MG63 (cell line): ENCODE data around the gene GLB1L. TPM values are rescaled to one million over a fixed set of nuclear protein-coding genes. Genes with fewer than 3 reads are reported as not detected.
"Not testable (repeated sequence)": the region's sequence is repeated elsewhere in the genome, so short reads cannot be mapped to it uniquely, and the experiment has no call there.

Experiments
- DNase-seq: peaks from one replicate; pipeline ENCODE4 v3.0.0-alpha.2; 2020
- H3K27me3 ChIP-seq: fragments of 250-450 bp; sonication (Bioruptor Pico); 2 replicates; pipeline ENCODE4 v1.5.1; 2020; ENCODE audit warnings: mild to moderate bottlenecking, moderate library complexity
- H3K36me3 ChIP-seq: fragments of 250-450 bp; sonication (Bioruptor Pico); 2 replicates; pipeline ENCODE4 v1.5.1; 2020; ENCODE audit warnings: mild to moderate bottlenecking, moderate library complexity
- H3K4me3 ChIP-seq: fragments of 250-450 bp; sonication (Bioruptor Pico); 2 replicates; pipeline ENCODE4 v1.5.1; 2020; ENCODE audit warnings: mild to moderate bottlenecking, moderate library complexity
- H3K9me3 ChIP-seq: fragments of 250-450 bp; sonication (Bioruptor Pico); 2 replicates; pipeline ENCODE4 v1.5.1; 2020; ENCODE audit warnings: mild to moderate bottlenecking, moderate library complexity
- total RNA-seq: library from RNA; depleted of rRNA; stranded (reverse); fragments of >200 nt; shearing (Covaris generic); gene quantifications from 2 replicates; pipeline ENCODE4 v1.2.3, GENCODE V29; 2014; ENCODE audit warnings: low replicate concordance; rRNA removed

The GLB1L gene
- total RNA-seq, result 2.3 and 13.0 TPM in 2 replicates

GRCh38 chr2:219245148-219245898, at the start of gene GLB1L, which contains the start of gene STK16:
Gene GLB1L, minus strand, starts transcription at chr2:219245444. Its CDS starts 1,871 bp downstream, at chr2:219243573.
Gene STK16, plus strand, starts transcription at chr2:219245479. Its CDS starts 521 bp downstream, at chr2:219246000.
- Histone ChIP-seq H3K4me3 (peak within 1 kb of the TSS; percentile 90), H3K9me3 (no peaks in the 10 kb centered on the region), H3K27me3 (no peaks in the 10 kb centered on the region), H3K36me3 (peaks cover 18% of the 10 kb centered on the region)
- DNase-seq, result peak; percentile 93

- Histone ChIP-seq H3K4me3 (peak overlapping the region; percentile 32), H3K36me3 (no peaks in the 10 kb centered on the region), H3K9me3 (no peaks in the 10 kb centered on the region), H3K27me3 (no peaks in the 10 kb centered on the region)
- peak; percentile 74 for DNase-seq
Measured at GRCh38 chr2:219294356-219295351, 49.4 kb upstream of the GLB1L start.

DNA sequence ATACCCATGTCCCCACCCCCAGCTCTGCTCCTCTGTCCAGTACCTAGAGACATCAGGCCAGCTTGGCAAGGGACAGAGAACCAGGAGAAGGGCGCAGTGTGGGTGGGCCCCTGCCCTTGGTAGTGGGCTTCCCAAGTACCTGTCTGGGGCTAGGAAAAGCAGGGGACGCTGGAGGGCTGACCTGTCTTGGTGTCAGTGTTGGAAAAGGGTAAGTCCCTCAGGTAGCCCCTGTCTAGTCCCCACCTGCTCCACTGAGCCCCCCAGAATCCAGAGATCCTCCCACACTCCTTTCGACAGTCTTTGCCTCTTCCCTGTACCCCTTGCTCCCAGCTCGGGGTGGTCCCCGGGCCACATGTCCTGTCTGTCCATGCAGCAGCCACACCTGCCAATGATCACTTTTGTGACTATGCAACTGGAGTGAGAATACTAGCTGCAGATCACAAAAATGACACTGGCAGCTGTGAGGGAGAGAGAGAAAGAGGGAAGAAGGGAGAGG, 48.5 kb upstream of the GLB1L start:
- Histone ChIP-seq H3K27me3 (no peaks in the 10 kb centered on the region), H3K36me3 (no peaks in the 10 kb centered on the region), H3K4me3 (no peak overlapping the region), H3K9me3 (no peaks in the 10 kb centered on the region)
- no peak for DNase-seq

DNA sequence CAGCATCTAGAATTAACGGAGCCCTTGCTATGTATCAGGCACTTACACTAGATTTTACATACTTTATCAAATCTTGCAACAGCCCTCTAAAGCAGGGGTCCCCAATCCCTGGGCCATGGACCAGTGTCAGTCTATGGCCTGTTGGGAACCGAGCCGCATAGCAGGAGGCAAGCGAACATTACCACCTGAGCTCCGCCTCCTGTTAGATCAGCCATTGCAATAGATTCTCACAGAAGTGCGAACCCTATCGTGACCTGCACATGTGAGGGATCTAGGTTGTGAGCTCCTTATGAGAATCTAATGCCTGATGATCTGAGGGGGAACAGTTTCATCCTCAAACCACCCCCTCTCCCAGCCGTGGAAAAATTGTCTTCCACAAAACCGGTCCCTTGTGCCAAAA, 47.4 kb upstream of the GLB1L start:
- Histone ChIP-seq H3K27me3 (no peaks in the 10 kb centered on the region), H3K9me3 (no peaks in the 10 kb centered on the region), H3K36me3 (no peaks in the 10 kb centered on the region), H3K4me3 (no peak overlapping the region)
- DNase-seq, result no peak

DNA sequence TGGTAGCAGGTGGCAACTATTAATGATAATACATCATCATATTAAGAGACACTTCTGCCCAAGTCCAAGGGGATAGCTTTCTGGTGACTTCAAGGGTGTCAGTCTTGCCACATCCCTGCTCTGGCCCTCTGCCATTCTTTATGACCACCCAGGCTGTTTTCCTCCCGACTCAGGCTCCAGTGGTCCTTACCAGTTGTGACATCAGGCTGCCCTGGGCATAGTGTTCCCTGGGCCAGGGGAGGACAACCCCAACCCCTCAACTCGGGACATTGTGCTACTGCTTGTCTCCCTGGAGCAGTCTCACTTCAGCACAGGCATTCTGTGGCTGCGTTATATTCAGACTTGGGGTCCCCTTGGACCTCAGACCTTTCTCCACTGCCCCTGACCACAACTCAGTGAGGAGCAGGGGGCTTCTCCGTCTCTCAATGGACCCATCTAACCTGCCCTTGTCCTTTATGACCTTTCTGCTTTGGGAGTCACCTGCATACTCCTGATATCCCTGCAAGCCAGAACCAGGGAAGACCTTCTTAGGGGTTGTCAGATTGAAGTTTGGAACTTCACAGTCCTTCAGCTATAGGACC, 46.8 kb upstream of the GLB1L start:
- H3K4me3 ChIP-seq, result no peak overlapping the region
- H3K9me3 ChIP-seq, result no peaks in the 10 kb centered on the region
- no peak for DNase-seq
- H3K36me3 ChIP-seq, result peaks cover 1% of the 10 kb centered on the region; the same call in 1 of the 2 replicates
- H3K27me3 ChIP-seq, result no peaks in the 10 kb centered on the region

DNA sequence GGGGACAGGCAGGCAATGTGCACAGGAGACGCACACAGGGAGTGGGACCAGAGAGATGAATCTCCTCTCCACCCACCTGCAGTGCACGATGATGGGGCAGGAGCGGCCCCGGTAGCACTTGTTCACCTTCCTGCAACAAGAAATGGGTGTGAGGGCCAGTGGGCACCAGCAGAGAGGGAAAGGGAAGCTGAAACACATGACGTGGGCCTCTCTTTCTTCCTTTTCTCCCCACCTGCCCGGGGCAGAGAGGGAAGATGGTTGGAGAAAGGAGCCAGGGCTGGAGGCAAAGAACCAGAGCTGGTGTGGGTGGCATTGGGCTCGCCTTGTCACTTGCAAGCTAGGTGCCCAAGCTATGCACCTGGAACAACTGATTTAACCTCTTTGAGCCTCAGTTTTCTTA, 46.1 kb upstream of the GLB1L start:
- DNase-seq, result no peak
- H3K27me3 ChIP-seq, result no peaks in the 10 kb centered on the region
- H3K4me3 ChIP-seq, result no peak overlapping the region
- H3K9me3 ChIP-seq, result no peaks in the 10 kb centered on the region
- peaks cover 4% of the 10 kb centered on the region; the same call in 1 of the 2 replicates for H3K36me3 ChIP-seq

DNA sequence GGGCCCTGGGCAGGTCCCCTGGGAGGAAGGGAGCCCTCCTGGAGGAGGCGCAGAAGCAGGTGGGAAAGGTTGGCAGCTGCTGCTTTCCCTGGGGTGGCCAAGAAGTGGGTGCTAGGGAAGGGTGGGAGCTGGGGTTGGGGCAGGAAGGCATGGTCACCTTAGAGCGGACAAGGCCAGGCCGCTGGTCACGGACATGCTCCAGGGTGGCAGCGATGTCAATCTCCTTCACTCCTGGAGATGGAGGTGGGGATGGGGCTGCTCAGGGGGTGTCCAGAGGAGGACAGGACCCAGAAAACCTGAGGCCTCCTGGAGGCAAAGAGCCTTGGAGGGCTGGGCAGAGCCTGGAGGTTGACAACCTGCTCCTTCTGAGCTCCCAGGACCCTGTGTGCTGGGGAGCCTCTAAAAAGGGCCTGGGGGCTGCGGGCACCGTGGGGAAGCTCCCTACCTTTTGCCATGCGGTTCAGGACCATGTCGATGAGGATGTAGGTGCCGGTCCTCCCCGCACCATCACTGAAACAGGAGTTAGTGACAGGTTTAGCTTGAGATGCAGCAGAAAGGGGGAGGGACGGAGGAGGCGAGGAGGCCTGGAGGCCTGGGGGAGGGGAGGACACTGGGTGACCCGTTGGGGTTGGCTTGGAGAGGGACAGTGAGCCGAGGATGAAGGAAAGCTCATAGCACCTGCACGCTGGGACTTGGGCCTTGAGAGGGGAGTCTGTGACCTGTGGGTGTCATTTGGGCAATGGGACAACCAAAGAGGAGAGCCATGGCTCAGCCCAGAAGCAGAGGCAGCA, 45.3 kb upstream of the GLB1L start:
- H3K9me3 ChIP-seq, result no peaks in the 10 kb centered on the region
- peaks cover 7% of the 10 kb centered on the region for H3K36me3 ChIP-seq
- no peak overlapping the region for H3K4me3 ChIP-seq
- DNase-seq, result no peak
- H3K27me3 ChIP-seq, result no peaks in the 10 kb centered on the region

GRCh38 chr2:219289537-219290361, 44.5 kb upstream of the GLB1L start:
- Histone ChIP-seq H3K27me3 (no peaks in the 10 kb centered on the region), H3K9me3 (no peaks in the 10 kb centered on the region), H3K36me3 (peaks cover 11% of the 10 kb centered on the region), H3K4me3 (no peak overlapping the region)
- DNase-seq, result peak; percentile 85

GRCh38 chr2:219289195-219289536, 43.9 kb upstream of the GLB1L start:
- no peak for DNase-seq
- H3K4me3 ChIP-seq, result no peak overlapping the region
- H3K36me3 ChIP-seq, result peaks cover 11% of the 10 kb centered on the region
- H3K9me3 ChIP-seq, result no peaks in the 10 kb centered on the region
- H3K27me3 ChIP-seq, result no peaks in the 10 kb centered on the region

DNA sequence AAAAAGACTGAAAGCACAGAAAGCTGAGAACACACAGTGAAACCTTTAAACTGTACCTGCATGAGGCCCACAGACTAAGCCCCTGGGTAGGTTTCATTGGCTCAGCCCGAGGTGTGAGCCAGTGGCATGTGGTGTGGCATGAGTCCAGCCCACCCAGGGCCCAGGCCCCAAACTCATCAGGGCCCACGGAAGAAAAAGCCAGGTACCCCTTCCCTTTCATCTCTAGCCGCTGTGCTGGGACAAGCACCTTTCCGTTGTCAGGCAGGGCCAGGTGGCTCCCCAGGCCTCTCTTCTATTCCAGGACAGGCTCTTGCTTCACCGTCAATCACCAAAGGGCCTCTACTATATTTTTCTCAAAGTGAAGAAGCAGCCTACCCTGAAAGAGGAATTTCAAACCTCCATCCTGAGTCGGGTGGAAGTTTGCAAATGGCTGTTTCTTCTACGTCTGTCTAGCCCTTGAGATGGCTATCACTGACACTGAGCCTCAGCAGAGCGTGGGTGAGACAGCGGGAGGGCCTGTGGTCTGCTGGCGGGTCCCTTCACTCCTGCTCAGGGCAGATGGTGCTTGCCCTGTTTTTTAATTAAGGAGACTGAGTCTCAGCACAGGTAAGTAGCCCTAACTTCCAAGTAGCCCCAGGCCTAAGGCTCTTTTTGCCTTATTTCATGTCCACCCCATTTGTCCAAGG, 42.5 kb upstream of the GLB1L start:
- Histone ChIP-seq H3K36me3 (peaks cover 17% of the 10 kb centered on the region), H3K27me3 (no peaks in the 10 kb centered on the region), H3K4me3 (no peak overlapping the region), H3K9me3 (no peaks in the 10 kb centered on the region)
- DNase-seq, result no peak

GRCh38 chr2:219287116-219287440, 41.8 kb upstream of the GLB1L start:
- H3K36me3 ChIP-seq, result peaks cover 20% of the 10 kb centered on the region
- H3K4me3 ChIP-seq, H3K9me3 ChIP-seq, DNase-seq, H3K27me3 ChIP-seq: not testable (repeated sequence)

DNA sequence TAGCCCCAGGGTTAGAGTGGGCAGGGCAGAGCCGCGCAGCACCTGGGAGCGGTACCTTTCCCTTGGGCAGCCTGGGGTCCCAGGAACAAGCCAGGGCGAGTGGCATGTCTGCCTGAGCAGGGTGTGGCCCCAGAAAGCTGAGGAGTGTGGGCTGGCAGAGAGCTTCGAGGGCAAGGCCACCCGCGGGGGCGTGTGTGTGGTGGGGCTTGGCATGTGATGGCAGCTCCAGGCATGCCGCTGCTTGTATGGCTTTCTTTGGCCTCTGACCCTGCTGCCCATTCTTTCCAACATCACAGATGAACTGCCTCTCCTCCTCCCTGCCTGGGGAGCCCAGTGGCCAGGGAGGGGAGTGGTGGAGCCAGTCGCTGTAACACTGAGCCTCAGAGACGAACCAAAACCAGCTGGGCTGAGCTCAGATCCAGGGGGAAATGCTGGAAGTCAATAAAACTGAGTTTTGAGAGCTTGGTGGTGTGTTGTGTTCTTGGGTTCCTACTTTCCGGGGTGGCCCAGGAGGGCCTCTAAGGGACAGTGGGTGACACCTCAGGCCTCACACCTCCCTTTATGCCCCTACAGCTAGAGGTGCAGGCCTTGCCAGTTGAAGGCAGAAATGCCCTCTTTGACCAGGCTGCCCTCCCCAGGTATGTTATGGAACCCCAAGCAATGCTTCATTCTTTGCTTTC, 41.3 kb upstream of the GLB1L start:
- peak; percentile 95 for DNase-seq
- peaks cover 20% of the 10 kb centered on the region for H3K36me3 ChIP-seq
- no peaks in the 10 kb centered on the region for H3K9me3 ChIP-seq
- H3K4me3 ChIP-seq, result no peak overlapping the region
- no peaks in the 10 kb centered on the region for H3K27me3 ChIP-seq

GRCh38 chr2:219285894-219286425, 40.7 kb upstream of the GLB1L start:
- no peaks in the 10 kb centered on the region for H3K27me3 ChIP-seq
- peak; percentile 42 for DNase-seq
- no peak overlapping the region for H3K4me3 ChIP-seq

DNA sequence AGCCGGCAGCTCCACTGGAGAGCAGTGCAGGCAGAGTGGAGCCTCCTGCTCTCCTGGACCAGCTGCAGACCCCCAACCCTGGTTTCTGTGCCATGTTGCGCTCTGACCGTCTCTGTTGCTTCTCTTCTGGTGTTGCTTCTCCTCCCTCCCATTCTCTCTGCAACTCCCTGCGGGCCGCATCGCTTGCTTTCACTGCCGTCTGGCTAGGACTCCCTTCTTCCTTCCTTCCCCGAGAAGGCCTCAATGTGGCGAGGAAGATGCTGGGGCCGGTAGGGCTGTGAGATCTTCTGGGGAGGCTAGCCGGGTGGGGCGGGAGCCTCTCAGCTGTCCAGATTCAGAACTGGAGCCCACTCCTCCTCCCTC, 40.1 kb upstream of the GLB1L start:
- no peak for DNase-seq
- peaks cover 32% of the 10 kb centered on the region for H3K36me3 ChIP-seq

More at GRCh38 chr2:219285894-219286425, 40.7 kb upstream of the GLB1L start:
- peaks cover 26% of the 10 kb centered on the region for H3K36me3 ChIP-seq
- no peaks in the 10 kb centered on the region for H3K9me3 ChIP-seq

More for the DNA sequence above, 40.1 kb upstream of the GLB1L start:
- no peaks in the 10 kb centered on the region for H3K9me3 ChIP-seq
- no peaks in the 10 kb centered on the region for H3K27me3 ChIP-seq
- no peak overlapping the region for H3K4me3 ChIP-seq
